ENCODE results near the gene N4BP2L2.

Gene N4BP2L2

DNA sequence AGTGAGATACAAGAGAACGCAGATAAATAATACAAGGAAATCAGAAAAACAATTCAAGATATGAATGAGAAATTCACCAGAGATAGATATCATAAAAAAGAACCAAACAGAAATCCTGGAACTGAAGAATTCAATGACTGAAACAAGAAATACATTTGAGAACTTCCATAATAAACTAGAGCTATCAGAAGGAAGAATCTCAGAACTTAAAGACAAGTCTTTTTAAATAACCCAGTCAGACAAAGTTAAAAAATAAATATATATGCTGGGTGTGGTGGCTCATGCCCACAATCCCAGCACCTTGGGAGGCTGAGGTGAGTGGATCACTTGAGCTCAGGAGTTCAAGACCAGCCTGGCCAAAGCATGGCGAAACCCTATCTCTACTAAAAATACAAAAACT is 82.0 kb downstream of the N4BP2L2 start:
- no peak for DNase-seq

DNA sequence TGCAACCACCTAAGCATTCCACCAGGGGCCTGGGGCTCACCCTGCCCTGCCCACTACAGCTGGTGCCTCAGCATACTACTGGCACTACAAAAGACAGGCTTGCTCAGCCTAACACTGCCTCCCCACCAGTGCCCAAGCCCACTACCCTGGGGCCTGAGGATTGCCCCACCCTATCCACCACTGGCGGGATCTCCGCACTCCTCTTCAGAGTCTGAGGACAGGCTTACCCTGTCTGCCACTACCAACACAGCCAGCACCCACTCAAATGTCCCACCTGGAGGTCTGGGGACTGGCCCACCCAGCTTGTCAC is 83.0 kb downstream of the N4BP2L2 start:
- DNase-seq, result no peak

DNA sequence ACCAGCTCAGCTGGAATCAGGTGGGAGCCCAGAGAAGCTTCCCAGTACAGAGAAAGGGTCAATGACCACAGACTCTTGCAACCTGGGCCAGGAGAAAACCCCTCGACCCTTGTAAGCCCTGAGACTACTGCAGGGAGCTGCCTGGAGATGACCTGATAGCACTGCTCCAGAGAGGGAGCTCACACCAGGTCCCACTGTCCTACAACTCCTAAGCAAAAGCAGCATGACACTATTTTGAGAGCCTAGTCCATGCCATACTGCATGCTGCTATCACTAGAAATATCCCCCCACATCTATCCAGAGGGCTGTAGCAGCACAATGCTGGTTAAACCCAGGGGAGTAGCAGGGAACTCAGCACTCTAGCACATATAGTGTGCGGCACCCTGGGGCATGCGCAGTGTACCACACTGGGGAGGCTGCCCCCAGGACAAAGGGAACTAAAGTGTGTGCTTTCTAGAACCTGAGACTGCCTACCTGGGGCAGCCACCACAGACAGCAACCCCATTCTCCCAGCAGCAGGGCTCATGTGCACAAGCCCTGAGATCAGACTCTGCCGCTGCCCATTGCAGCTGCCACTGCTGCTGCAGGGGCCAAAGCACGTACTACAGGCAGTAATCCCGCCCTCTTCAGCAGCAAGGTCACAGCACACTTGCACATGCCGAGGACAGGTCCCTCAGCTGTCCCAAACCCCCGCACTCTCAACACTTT is 83.6 kb downstream of the N4BP2L2 start:
- DNase-seq, result no peak

DNA sequence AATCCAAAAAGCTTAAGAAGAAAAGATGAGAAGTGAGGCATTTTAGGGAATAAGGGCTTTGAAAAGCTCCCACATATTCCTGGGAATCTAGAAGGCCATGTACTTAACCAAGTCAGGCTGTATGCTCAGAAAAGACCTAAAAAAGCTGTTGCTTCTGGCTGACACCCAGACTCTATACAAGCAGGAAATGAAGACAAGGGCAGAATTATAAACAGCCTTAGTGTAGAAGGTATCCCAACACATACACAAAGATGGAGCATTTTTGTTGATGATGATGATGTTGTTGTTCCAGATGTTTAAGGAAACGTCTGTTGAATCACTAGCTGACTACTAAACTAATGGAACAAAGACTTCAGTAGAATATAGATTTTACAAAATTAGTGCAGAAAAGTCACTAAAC is 84.6 kb downstream of the N4BP2L2 start:
- no peak for DNase-seq

DNA sequence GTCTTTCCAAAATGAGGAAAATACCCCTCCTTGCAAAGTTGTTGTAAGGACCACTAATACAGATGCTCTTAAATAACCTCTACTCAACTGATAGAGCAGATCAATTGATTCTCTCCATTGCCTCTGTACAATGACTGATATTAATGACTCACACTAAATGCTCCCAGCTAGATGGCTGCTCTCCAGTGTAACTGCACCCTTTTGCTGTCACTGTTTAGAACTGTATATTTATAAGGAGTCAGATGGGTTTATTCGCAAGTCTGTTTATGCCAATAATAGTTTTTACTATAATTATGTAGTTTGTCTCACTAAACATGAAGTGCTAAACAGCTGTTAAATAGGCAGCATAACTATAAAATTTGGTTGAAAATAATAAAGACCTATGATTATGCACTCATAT is 89.6 kb downstream of the N4BP2L2 start:
- no peak for DNase-seq

DNA sequence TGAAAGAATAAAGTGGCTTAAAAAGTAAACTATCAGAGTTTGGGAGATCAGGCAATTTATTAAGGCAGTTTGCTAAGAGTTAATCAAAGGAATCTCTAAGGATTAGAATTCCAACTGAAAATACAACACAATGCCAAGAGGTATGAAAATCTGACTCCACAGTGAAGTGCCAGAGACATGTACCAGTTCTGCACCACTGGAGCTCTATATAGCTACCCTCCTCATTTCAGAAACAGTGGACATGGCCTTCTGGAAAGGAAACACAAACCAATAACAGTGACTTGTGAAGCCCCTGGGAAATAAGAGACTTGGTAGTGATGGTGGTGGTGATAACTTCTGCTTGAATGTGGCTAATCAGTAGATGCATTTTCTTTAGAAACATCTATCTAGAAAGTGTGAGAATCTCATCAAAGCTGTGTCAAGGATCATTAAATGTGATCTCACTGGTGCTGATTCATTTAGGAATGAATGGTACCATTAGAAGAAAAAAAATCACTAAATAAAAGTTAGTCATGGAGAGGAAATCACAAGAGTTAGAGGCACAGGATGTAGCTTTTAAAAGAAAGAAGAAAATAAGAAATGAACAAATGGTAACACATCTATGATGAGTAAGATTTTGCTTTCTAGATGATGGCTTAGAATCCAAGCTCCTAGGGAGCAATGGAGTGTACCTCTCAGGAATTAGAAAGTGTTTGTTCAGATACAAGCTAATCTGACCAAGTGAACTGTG is 90.5 kb downstream of the N4BP2L2 start:
- DNase-seq, result no peak

DNA sequence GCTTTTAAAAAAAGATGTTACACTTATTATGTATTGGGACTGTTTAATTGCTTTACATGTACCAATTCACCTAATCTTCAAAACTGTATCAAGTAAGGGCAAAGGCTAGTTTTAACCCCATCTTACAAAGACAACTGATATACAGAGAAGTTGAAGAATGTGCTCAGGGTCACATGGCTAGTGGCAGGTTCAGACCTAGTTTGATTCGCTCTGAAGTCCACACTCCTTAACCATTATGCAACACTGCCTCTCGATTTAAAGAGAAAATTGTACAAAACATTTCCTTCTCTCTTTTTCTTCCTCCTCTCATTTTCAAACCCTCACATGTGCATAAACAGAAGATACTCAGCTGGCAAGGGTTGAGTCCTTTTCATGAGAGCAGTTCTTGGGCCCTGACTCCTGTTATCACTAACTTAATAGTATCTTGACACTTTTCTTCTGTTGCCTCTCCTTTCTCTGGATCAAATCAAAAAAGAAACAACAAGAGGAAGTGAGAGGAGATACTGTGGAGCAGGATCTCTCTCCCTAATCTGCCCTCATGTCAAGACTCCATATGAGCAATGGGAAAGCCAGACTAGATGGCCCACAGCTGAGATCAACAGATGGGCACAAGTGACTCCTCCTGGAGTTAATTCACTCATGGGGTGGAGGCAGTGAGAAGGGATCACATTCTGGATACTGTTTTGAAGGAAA is 91.7 kb downstream of the N4BP2L2 start:
- no peak for DNase-seq

DNA sequence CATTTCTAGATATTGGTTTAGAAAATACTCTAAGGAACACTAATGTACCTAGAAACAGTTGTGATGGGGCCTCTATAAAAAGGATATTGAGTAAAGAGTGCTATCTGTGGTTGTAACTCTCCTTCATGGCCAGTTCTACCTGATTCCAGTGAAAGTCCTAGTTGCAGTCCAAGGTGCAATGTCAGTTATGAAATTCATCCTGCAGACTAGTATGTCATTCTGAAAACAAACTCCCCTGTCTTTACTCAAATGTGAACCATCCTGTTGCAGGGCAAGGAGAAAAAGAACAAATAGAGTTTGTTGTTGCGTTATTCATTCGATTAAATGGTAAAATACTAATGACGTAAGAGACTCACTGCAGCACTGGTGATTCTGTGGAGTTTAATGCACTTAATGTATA is 92.4 kb downstream of the N4BP2L2 start:
- no peak for DNase-seq

DNA sequence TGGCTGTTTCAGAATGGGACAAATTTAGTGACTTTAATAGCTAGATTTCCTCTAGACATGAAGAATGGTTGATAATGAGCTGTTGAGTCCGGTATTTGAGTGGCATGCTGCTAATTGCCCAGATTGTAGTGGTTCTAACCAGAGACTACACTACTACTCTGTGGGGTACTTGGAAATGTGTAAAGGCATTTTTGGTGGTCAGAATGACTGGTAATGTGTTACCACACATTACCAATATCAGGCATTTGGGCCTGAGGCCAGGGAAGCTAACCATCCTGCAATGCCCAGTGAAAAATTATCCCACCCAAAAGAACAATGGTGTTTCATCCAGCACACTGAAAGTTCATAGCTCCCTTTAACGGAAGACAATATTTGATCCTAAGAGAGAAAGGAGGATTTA is 93.1 kb downstream of the N4BP2L2 start:
- DNase-seq, result no peak

DNA sequence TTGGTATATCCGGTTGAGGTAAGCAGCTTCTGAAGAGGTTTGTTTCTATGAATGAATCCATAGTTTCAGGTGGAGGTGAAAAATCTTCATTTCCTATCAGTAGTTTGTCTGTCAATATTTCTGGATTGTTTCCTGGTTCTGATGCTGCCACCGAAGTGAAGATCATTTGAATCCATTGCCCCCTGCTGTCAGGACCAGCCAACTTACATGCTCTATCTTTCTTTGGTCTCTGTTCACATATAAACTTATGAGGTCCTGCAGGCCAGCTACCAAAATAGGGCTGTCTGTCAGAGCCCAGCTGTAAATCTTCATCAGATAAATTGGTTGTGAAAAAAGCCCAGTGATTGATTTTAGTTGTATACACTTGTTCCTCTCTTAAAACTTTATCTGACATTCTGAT is 95.5 kb downstream of the N4BP2L2 start:
- DNase-seq, result peak; percentile 23

DNA sequence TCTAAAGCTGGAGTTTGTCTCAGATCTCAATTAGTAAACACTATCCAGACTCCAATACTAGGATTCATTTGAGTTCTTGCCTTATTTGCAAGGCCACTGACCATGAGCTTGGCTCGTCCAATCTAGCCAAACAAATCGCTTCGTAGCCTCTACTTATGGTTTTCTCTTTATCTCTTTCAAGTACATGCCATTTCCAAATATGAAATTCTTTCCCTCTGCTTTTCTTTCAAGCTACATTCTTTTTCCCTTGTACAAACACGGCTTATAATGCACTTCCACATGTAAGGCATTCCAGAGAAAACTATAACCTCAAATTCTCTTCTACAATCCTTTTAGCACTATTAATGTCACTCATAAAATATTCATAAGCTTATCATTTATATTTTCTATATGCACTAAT is 99.7 kb downstream of the N4BP2L2 start:
- DNase-seq, result no peak

DNA sequence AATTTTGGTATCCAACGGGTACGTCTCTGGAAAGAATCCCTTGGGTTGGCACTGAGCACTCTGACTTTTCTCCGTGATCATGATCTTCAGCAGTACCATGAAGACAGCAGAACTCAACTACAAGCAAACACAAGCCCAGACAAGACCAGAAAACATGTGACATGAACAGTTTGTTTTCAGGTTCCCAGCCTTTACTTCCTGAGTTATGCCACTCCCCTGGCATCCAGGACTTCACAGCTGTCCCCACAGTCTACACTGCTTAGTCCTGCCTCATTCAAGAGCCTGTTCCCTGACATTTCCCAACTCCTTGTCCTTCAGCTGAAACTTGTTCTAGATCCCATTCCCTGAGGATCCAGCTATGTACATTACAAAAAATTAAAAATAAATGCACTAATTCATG is 105.7 kb downstream of the N4BP2L2 start:
- no peak for DNase-seq

DNA sequence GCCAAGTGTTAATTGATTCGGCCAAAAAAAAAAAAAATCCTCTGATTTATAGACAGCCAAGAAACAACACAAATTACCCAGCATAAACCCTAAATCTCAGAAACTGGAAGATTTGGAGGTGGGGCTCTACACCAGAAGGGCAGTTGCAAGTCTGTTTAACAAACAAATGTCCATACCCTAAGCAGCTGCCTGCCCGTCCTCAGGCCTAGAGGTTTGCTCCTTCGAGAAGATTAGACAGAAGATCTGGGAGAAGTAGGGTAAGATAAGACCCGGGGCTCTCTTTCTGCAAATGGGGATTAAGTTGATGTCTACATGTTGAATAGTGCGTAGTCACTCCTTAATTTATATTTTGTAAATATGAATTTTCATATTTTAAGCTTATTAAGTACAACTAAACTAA is 107.2 kb downstream of the N4BP2L2 start:
- DNase-seq, result no peak

DNA sequence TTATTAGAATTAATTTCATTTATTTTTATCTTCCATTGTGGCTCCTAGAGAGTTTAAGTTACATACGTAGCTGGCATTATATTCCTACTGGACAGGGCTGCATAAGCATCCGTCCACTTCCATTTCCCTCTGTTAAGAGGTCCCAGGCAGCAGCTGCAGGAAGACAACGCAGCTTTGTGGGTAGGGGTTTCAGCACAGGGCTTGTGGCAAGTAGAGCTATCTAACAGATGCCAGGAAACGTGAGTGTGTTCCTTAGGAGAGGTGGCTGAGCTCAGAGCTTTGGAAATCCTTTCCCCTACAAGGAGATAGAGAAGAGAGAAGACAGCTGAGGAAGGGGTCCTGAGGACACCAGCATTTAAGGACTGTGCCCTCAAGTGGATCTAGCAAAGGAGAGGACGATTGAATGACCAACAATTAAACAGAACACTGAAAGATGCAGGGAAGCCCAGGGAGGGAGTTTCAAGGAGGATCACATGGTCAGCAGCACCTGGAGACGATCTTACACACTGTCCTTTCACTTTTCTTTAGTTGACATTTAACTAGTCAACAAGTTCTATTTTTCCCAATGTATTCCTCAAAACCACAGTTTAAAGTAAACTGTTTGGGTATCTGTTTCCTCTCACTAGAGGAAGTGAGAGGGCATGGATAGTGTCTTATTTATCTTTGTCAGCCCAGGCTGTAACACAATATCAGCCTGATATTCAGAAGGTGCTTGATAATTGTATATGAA is 108.4 kb downstream of the N4BP2L2 start:
- DNase-seq, result no peak

DNA sequence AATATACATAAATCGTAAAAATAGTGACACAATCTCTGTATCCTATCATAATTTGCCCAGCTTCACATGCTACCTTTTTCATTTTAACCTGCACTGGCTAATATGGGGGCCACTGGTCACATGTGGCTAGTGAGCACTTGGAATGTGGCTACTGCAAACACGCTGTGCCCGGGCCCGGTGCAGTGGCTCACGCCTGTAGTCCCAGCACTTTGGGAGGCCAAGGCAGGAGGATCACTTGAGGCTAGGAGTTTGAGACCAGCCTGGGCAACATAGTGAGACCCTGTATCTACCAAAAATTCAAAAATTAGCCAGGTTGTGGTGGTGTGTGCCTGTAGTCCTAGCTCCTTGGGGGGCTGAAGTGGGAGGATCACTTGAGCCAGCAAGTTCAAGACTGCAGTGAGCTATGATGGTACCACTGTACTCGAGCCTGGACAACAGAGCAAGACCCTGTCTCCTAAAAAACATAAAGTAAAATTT is 109.1 kb downstream of the N4BP2L2 start:
- no peak for DNase-seq

DNA sequence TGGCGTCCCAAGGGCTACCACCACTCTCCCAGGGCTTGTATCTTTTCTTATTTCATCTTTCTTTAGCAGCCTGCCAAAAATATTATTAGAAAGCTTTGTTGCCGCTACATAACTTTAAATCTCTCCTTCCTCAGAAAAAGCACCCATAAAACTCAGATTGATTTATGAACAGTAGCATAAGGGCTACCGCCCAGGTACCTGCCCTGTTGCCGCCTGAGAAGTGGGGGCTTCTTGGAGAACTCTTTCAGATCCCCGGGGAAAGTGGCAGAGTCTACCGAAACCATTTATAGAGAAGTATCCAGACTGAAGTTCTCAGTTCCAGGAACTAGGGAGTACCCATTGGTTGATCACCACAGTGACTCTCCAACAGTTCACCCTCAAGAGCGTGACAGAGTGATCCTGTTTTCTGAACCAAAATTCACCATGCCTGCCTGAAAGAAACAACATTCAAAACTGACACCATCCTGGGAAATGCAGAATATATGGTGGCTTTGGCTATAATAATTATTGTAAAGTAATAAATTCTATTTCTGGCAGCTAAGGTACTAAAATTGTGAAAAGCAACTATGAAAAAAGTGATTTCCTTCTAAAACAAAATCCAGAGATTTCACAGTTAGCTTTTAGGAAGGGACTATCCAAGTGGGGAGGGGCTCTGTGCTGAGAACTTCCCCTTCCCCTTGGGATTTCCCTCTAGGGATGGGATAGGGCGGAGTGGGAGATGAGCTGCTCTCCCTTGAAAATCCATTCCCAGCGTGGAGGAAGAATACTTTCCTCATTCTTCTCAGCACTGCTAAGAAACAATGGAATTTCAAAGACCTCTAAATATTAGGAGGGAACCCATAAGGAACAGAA is 109.8 kb downstream of the N4BP2L2 start:
- no peak for DNase-seq

DNA sequence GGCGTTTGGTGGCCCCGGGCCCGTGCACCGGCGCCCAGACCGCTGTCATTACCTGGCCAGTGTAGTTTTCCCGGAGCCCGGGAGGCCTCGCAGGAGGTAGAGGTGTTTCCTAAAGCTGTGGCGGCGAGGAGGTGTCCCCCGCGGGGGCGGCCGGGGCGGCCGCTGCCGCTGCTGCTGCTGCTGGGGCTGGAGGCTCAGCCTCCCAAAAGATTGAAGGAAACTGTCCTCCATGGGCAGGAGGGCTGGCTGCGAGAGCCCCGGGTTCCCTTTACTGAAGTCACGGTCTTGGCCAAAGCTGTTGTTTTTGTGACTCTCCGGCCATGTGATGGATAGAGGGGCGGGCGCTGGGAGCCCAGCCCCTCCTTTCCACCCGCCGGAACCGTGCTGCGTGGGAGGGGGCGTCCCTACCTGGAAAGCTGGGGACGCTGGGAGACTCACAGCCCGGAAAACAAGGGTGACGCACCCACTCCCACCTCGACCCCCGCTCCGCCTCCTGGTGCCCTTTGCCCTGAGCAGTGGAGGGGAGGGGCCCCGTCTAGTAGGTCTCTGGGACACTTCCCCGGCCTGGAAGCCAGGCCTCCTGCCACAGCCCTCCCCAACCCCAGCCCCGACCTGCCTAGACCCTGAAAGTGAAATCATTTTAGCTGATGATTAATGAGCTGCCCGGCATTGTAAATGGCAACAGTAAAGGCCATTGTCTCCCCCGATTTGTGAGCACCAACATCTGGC is 110.6 kb downstream of the N4BP2L2 start, which contains the start of gene N4BP2L1:
N4BP2L1 (minus strand) TSS at position 279 of the 729 bp plus-strand sequence; CDS start at position 231, 48 bp downstream.
- peak; percentile 76 for DNase-seq

DNA sequence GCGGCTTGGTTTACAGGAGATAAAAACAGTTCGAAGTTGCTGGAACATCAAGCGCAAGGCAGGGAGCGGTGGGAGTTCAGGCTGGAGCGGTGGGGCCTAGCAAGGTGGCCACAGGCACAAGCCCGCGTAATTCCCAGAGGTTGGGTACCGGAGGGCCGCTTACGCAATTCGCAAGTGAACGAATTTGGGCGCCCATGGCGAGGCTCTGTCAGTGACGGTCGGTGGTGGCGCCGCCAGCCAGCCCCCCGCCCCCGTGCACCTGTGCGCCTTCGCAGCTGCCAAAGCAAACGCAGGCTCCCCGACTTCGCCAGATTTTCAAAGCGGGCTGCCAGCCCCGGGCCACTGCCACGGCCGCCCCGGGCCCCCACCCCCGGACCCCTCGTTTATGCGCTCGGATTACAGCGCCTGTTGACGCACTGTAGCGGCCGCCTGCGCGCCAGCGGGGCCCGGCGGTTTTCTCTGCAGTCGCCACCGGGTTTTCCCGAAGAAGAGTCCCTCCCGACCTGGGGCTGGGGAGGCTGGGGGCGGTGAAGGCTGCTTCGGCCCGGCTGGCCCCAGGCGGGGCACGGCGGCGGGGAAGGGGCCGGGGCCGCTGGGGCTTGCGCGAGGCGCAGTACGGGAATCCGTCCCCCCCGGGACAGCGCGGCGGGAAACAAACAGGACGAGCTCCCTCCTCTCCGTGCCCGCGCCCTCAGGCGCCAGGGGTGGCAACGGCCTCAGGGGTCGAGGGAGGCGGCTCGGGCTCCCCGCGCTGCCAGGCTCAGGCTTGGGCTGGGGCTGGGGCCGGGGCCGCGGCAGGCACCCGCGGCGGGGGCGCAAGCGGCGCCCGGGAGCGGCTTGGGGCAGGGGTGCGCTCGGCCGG is 111.4 kb downstream of the N4BP2L2 start:
- peak; percentile 51 for DNase-seq

DNA sequence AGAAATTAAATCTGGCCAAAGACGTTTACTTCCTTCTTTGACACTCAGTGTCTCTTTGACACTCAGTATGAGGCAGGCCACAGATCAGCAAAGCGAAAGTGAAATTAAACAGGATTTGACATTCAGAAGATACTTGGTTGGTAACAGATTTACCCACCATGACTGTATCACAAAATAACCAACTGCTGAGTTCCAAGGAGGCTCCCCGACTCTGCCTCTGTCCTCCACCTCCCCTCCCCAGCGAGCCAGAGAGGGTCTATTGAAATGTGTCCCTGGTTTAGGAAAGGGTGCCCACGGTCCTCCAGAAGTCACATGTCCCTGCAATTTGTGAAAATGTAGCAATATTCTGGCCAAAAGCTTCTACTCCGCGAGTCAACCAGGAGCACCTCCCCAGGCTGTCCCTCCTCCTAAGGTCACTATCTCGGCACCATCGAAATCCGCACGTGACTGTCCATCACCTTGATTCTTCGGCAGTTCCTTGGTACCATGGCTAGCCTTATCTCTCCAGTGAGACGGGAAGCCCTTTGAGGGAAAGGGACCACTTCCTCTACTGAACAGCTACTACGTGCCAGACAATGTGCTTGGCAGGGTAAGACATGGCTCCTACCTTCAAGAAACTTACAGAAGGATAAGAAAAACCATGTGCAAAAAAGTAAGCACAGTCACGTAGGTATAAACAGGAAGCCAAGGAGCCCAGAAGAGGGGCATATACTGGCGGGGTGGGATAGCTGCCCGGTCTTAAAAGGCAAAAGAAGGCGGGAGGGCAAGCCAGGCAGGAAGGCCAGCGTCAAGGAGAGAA is 112.2 kb downstream of the N4BP2L2 start:
- peak; percentile 18 for DNase-seq

DNA sequence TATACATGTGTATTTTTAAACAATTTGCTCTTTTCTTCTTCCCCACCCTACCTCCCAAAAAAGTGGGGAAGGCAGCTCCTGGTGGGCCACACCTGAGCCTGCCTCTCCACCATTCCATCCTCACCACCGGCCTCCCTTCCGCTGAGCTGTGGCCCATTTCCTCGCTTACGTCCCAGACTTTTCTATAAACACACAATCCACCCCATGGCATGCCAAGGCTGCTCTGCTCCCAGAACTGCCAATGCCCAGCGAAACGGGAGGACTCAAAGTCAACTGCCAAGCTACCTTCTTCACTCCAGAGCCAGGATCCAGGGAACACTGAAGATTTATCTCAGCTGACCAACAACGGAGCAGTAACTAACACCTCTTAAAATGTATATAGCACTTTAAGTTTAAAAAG is 113.4 kb downstream of the N4BP2L2 start:
- no peak for DNase-seq

Measured in activated gamma-delta T cell treated with Interleukin-2 at 50 U/mL for 16 hours (primary cell).